HEK293 (cell line): ENCODE data around the gene GGN.

Source experiments
- PRDM1 ChIP-seq: fragments of 450-650 bp; formaldehyde crosslinking; IDR thresholded peaks from 2 replicates; pipeline ENCODE4; 2016; ENCODE audit warnings: missing biosample characterization, missing genetic modification characterization
- RBAK ChIP-seq: fragments of 450-650 bp; formaldehyde crosslinking; IDR thresholded peaks from 2 replicates; pipeline ENCODE4 v1.5.1; 2016; ENCODE audit warnings: missing biosample characterization, missing genetic modification characterization
- SP2 ChIP-seq: fragments of 450-650 bp; formaldehyde crosslinking; IDR thresholded peaks from 2 replicates; pipeline ENCODE4 v1.5.1; 2016; ENCODE audit warnings: missing biosample characterization, missing genetic modification characterization
- ZFHX2 ChIP-seq: fragments of 450-650 bp; formaldehyde crosslinking; conservative IDR thresholded peaks from 2 replicates; pipeline ENCODE4 v1.5.1; 2016; ENCODE audit warnings: missing biosample characterization, missing genetic modification characterization
- ZFP37 ChIP-seq: fragments of 450-650 bp; formaldehyde crosslinking; IDR thresholded peaks from 2 replicates; pipeline ENCODE4 v1.5.1; 2016; ENCODE audit warnings: missing biosample characterization, missing genetic modification characterization
- ZNF155 ChIP-seq: fragments of 450-650 bp; formaldehyde crosslinking; IDR thresholded peaks from 2 replicates; pipeline ENCODE4 v1.5.1; 2016; ENCODE audit warnings: missing biosample characterization, missing genetic modification characterization
- ZNF169 ChIP-seq: fragments of 450-650 bp; formaldehyde crosslinking; IDR thresholded peaks from 2 replicates; pipeline ENCODE4 v1.5.1; 2016; ENCODE audit warnings: missing biosample characterization, missing genetic modification characterization
- ZNF174 ChIP-seq: fragments of 450-650 bp; formaldehyde crosslinking; IDR thresholded peaks from 2 replicates; pipeline ENCODE4 v1.5.0; 2017; ENCODE audit warnings: missing biosample characterization, mild to moderate bottlenecking, missing genetic modification characterization
- ZNF211 ChIP-seq: fragments of 450-650 bp; formaldehyde crosslinking; IDR thresholded peaks from 2 replicates; pipeline ENCODE4 v1.5.1; 2016; ENCODE audit warnings: low read depth, missing biosample characterization, missing genetic modification characterization
- ZNF223 ChIP-seq: fragments of 450-650 bp; formaldehyde crosslinking; IDR thresholded peaks from 2 replicates; pipeline ENCODE4 v1.5.1; 2016; ENCODE audit warnings: missing biosample characterization, missing genetic modification characterization
- ZNF394 ChIP-seq: fragments of 450-650 bp; formaldehyde crosslinking; IDR thresholded peaks from 2 replicates; pipeline ENCODE4 v1.5.1; 2016; ENCODE audit warnings: missing biosample characterization, missing genetic modification characterization, mild to moderate bottlenecking, moderate library complexity, borderline replicate concordance
- ZNF48 ChIP-seq: fragments of 450-650 bp; formaldehyde crosslinking; IDR thresholded peaks from 2 replicates; pipeline ENCODE4 v1.5.1; 2016; ENCODE audit warnings: missing biosample characterization, missing genetic modification characterization
- ZNF529 ChIP-seq: fragments of 450-650 bp; formaldehyde crosslinking; IDR thresholded peaks from 2 replicates; pipeline ENCODE4 v1.5.1; 2017; ENCODE audit warnings: missing genetic modification characterization, missing biosample characterization; ENCODE audit not compliant: insufficient replicate concordance
- ZNF530 ChIP-seq: fragments of 450-650 bp; formaldehyde crosslinking; IDR thresholded peaks from 2 replicates; pipeline ENCODE4 v1.5.1; 2016; ENCODE audit warnings: low read depth, missing biosample characterization, missing genetic modification characterization
- ZNF544 ChIP-seq: fragments of 450-650 bp; formaldehyde crosslinking; IDR thresholded peaks from 2 replicates; pipeline ENCODE4 v1.5.0; 2017; ENCODE audit warnings: missing biosample characterization, missing genetic modification characterization
- ZNF600 ChIP-seq: fragments of 450-650 bp; formaldehyde crosslinking; IDR thresholded peaks from 2 replicates; pipeline ENCODE4 v1.5.1; 2016; ENCODE audit warnings: missing biosample characterization, missing genetic modification characterization
- ZNF785 ChIP-seq: fragments of 450-650 bp; formaldehyde crosslinking; IDR thresholded peaks from 2 replicates; pipeline ENCODE4 v1.5.1; 2016; ENCODE audit warnings: missing biosample characterization, missing genetic modification characterization
- TF ChIP-seq, protein P1 (sequence below): fragments of 450-650 bp; formaldehyde crosslinking; conservative IDR thresholded peaks from 2 replicates; pipeline ENCODE4 v1.5.1; 2016; ENCODE audit warnings: low read depth, missing biosample characterization, missing genetic modification characterization
- TF ChIP-seq, protein P2 (sequence below): fragments of 450-650 bp; formaldehyde crosslinking; IDR thresholded peaks from 2 replicates; pipeline ENCODE4 v1.5.0; 2017; ENCODE audit warnings: missing biosample characterization, missing genetic modification characterization, borderline replicate concordance
- TF ChIP-seq, protein P3 (sequence below): fragments of 450-650 bp; formaldehyde crosslinking; optimal IDR thresholded peaks from 2 replicates; pipeline ENCODE3; 2016; ENCODE audit warnings: missing biosample characterization, mild to moderate bottlenecking, missing genetic modification characterization
- TF ChIP-seq, protein P4 (sequence below): fragments of 450-650 bp; IDR thresholded peaks from 2 replicates; pipeline ENCODE4 v1.5.1; 2018; ENCODE audit warnings: missing biosample characterization, mild to moderate bottlenecking, missing genetic modification characterization
- TF ChIP-seq, protein P5 (sequence below): fragments of 450-650 bp; formaldehyde crosslinking; IDR thresholded peaks from 2 replicates; pipeline ENCODE4 v1.5.1; 2016; ENCODE audit warnings: missing biosample characterization, missing genetic modification characterization
- TF ChIP-seq, protein P6 (sequence below): fragments of 450-650 bp; formaldehyde crosslinking; IDR thresholded peaks from 2 replicates; pipeline ENCODE4 v1.5.1; 2017; ENCODE audit warnings: missing biosample characterization, missing genetic modification characterization
- TF ChIP-seq, protein P7 (sequence below): fragments of 450-650 bp; formaldehyde crosslinking; IDR thresholded peaks from 2 replicates; pipeline ENCODE4 v1.5.1; 2016; ENCODE audit warnings: missing biosample characterization, missing genetic modification characterization, borderline replicate concordance

GGN gene

DNA sequence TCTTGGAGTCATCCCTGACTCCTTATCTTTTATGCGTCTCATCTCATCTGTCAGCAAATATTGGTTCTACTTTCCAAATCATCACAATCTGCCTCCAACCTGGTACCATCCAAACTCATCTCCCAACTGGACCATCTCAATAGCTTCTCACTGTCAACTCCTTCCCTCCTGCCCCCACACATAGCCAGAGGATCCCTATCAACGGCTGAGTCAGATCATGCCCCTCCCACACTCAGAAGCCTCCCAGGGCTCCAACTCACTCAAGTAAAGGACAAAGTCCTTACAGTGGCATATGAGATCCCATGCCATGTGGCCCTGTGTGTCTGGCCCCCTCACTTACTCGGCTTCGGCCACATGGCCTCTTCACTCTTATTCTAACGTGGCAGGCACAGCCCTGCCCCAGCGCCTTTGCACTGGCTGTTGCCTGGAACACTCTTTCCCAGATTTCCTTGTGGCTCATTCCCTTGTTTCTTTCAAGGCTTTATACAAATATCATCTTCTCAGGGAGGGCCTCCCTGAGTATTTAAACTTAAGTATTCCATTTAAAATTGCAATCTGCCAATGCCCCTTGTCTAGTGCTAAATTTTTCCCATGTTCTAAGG is 5.0 kb upstream of the GGN start (continued):
- TF ChIP-seq, protein P1, sequence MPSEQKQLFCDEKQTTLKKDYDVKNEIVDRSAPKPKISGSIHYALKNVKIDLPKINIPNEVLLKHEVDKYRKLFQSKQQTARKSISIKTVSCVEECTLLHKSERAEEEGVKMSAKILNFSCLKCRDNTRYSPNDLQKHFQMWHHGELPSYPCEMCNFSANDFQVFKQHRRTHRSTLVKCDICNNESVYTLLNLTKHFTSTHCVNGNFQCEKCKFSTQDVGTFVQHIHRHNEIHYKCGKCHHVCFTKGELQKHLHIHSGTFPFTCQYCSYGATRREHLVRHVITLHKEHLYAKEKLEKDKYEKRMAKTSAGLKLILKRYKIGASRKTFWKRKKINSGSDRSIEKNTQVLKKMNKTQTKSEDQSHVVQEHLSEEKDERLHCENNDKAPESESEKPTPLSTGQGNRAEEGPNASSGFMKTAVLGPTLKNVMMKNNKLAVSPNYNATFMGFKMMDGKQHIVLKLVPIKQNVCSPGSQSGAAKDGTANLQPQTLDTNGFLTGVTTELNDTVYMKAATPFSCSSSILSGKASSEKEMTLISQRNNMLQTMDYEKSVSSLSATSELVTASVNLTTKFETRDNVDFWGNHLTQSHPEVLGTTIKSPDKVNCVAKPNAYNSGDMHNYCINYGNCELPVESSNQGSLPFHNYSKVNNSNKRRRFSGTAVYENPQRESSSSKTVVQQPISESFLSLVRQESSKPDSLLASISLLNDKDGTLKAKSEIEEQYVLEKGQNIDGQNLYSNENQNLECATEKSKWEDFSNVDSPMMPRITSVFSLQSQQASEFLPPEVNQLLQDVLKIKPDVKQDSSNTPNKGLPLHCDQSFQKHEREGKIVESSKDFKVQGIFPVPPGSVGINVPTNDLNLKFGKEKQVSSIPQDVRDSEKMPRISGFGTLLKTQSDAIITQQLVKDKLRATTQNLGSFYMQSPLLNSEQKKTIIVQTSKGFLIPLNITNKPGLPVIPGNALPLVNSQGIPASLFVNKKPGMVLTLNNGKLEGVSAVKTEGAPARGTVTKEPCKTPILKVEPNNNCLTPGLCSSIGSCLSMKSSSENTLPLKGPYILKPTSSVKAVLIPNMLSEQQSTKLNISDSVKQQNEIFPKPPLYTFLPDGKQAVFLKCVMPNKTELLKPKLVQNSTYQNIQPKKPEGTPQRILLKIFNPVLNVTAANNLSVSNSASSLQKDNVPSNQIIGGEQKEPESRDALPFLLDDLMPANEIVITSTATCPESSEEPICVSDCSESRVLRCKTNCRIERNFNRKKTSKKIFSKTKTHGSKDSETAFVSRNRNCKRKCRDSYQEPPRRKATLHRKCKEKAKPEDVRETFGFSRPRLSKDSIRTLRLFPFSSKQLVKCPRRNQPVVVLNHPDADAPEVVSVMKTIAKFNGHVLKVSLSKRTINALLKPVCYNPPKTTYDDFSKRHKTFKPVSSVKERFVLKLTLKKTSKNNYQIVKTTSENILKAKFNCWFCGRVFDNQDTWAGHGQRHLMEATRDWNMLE (tag by site-specific recombination) = no peak
- TF ChIP-seq ZNF785 (no peak), ZNF529 (tag by site-specific recombination) (no peak), ZNF600 (tag by site-specific recombination) (peak; percentile 98), ZNF155 (no peak), ZNF169 (no peak), ZNF544 (tag by site-specific recombination) (no peak), ZNF223 (tag by site-specific recombination) (no peak), ZNF211 (tag by site-specific recombination) (no peak), ZNF530 (tag by site-specific recombination) (no peak), ZNF174 (tag by site-specific recombination) (no peak), ZFP37 (no peak), ZNF394 (no peak), PRDM1 (no peak), ZNF48 (no peak), RBAK (tag by site-specific recombination) (no peak), ZFHX2 (peak; percentile 93), SP2 (tag by site-specific recombination) (no peak)
- TF ChIP-seq, protein P2, sequence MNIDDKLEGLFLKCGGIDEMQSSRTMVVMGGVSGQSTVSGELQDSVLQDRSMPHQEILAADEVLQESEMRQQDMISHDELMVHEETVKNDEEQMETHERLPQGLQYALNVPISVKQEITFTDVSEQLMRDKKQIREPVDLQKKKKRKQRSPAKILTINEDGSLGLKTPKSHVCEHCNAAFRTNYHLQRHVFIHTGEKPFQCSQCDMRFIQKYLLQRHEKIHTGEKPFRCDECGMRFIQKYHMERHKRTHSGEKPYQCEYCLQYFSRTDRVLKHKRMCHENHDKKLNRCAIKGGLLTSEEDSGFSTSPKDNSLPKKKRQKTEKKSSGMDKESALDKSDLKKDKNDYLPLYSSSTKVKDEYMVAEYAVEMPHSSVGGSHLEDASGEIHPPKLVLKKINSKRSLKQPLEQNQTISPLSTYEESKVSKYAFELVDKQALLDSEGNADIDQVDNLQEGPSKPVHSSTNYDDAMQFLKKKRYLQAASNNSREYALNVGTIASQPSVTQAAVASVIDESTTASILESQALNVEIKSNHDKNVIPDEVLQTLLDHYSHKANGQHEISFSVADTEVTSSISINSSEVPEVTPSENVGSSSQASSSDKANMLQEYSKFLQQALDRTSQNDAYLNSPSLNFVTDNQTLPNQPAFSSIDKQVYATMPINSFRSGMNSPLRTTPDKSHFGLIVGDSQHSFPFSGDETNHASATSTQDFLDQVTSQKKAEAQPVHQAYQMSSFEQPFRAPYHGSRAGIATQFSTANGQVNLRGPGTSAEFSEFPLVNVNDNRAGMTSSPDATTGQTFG (tag by site-specific recombination) = no peak
- TF ChIP-seq, protein P3, sequence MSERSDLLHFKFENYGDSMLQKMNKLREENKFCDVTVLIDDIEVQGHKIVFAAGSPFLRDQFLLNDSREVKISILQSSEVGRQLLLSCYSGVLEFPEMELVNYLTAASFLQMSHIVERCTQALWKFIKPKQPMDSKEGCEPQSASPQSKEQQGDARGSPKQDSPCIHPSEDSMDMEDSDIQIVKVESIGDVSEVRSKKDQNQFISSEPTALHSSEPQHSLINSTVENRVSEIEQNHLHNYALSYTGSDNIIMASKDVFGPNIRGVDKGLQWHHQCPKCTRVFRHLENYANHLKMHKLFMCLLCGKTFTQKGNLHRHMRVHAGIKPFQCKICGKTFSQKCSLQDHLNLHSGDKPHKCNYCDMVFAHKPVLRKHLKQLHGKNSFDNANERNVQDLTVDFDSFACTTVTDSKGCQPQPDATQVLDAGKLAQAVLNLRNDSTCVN = no peak
- TF ChIP-seq, protein P4, sequence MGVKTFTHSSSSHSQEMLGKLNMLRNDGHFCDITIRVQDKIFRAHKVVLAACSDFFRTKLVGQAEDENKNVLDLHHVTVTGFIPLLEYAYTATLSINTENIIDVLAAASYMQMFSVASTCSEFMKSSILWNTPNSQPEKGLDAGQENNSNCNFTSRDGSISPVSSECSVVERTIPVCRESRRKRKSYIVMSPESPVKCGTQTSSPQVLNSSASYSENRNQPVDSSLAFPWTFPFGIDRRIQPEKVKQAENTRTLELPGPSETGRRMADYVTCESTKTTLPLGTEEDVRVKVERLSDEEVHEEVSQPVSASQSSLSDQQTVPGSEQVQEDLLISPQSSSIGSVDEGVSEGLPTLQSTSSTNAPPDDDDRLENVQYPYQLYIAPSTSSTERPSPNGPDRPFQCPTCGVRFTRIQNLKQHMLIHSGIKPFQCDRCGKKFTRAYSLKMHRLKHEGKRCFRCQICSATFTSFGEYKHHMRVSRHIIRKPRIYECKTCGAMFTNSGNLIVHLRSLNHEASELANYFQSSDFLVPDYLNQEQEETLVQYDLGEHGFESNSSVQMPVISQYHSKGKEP (tag by site-specific recombination) = no peak
- TF ChIP-seq, protein P5, sequence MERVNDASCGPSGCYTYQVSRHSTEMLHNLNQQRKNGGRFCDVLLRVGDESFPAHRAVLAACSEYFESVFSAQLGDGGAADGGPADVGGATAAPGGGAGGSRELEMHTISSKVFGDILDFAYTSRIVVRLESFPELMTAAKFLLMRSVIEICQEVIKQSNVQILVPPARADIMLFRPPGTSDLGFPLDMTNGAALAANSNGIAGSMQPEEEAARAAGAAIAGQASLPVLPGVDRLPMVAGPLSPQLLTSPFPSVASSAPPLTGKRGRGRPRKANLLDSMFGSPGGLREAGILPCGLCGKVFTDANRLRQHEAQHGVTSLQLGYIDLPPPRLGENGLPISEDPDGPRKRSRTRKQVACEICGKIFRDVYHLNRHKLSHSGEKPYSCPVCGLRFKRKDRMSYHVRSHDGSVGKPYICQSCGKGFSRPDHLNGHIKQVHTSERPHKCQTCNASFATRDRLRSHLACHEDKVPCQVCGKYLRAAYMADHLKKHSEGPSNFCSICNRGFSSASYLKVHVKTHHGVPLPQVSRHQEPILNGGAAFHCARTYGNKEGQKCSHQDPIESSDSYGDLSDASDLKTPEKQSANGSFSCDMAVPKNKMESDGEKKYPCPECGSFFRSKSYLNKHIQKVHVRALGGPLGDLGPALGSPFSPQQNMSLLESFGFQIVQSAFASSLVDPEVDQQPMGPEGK (tag by site-specific recombination) = no peak
- TF ChIP-seq, protein P6, sequence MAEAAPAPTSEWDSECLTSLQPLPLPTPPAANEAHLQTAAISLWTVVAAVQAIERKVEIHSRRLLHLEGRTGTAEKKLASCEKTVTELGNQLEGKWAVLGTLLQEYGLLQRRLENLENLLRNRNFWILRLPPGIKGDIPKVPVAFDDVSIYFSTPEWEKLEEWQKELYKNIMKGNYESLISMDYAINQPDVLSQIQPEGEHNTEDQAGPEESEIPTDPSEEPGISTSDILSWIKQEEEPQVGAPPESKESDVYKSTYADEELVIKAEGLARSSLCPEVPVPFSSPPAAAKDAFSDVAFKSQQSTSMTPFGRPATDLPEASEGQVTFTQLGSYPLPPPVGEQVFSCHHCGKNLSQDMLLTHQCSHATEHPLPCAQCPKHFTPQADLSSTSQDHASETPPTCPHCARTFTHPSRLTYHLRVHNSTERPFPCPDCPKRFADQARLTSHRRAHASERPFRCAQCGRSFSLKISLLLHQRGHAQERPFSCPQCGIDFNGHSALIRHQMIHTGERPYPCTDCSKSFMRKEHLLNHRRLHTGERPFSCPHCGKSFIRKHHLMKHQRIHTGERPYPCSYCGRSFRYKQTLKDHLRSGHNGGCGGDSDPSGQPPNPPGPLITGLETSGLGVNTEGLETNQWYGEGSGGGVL (tag by site-specific recombination) = peak; percentile 18; the same call in 1 of the 2 replicates
- TF ChIP-seq, protein P7, sequence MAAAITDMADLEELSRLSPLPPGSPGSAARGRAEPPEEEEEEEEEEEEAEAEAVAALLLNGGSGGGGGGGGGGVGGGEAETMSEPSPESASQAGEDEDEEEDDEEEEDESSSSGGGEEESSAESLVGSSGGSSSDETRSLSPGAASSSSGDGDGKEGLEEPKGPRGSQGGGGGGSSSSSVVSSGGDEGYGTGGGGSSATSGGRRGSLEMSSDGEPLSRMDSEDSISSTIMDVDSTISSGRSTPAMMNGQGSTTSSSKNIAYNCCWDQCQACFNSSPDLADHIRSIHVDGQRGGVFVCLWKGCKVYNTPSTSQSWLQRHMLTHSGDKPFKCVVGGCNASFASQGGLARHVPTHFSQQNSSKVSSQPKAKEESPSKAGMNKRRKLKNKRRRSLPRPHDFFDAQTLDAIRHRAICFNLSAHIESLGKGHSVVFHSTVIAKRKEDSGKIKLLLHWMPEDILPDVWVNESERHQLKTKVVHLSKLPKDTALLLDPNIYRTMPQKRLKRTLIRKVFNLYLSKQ (tag by site-specific recombination) = no peak
